Left renal cortex interstitium (tissue), 4 donors: Measurements from ENCODE around the gene ANGPTL7. TPM values are rescaled to one million over a fixed set of nuclear protein-coding genes. Genes with fewer than 3 reads are reported as not detected.
"Not testable (repeated sequence)": the region's sequence is repeated elsewhere in the genome, so short reads cannot be mapped to it uniquely, and the experiment has no call there.

Experiments used
- DNase-seq, 4 donors: peaks; one replicate each; pipeline ENCODE4 v3.0.0-alpha.2; 2013; ENCODE audit warnings: low read depth in 4 of 4, low spot score in 2 of 4, missing footprints in 1 of 4
- polyA plus RNA-seq, 4 donors: library from polyadenylated mRNA; unstranded; fragments of 120-200 nt; gene quantifications; one replicate each; pipeline ENCODE4 v1.2.1, GENCODE V29; 2013; ENCODE audit not compliant: insufficient read length in 4 of 4

The ANGPTL7 gene, protein sequence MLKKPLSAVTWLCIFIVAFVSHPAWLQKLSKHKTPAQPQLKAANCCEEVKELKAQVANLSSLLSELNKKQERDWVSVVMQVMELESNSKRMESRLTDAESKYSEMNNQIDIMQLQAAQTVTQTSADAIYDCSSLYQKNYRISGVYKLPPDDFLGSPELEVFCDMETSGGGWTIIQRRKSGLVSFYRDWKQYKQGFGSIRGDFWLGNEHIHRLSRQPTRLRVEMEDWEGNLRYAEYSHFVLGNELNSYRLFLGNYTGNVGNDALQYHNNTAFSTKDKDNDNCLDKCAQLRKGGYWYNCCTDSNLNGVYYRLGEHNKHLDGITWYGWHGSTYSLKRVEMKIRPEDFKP
- polyA plus RNA-seq: under 1 TPM in 2 of 4 donors, not detected in 2; 0.06 to 0.14 TPM

DNA sequence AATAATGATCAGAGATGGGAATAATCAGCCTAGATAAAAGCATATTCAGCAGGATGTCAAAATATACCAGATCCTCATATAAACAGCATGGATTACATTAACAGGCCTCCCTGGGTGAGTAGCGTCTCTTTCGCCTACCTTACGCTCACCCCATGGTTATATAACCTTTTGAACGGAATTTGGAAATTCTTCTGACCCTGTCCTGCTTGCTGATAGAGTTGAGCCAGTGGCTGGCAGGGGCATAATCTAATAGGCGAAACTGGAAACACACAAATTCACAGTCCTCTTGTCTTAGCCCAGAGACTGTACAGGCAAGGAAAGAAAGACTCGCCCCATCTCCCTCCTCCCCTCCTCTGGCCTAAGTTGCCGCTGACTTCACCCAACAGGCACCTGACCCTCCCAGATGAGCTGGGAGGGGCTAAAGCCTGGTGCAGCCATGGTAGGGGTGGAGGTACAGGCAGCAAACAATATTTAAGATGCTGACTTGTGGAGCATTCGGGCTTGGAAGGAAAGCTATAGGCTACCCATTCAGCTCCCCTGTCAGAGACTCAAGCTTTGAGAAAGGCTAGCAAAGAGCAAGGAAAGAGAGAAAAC lies at the start of gene ANGPTL7:
TSS of gene ANGPTL7 (plus strand) at position 498 of the 594 bp plus-strand sequence. CDS start 225 bp downstream, outside the sequence.
- no peak for DNase-seq

DNA sequence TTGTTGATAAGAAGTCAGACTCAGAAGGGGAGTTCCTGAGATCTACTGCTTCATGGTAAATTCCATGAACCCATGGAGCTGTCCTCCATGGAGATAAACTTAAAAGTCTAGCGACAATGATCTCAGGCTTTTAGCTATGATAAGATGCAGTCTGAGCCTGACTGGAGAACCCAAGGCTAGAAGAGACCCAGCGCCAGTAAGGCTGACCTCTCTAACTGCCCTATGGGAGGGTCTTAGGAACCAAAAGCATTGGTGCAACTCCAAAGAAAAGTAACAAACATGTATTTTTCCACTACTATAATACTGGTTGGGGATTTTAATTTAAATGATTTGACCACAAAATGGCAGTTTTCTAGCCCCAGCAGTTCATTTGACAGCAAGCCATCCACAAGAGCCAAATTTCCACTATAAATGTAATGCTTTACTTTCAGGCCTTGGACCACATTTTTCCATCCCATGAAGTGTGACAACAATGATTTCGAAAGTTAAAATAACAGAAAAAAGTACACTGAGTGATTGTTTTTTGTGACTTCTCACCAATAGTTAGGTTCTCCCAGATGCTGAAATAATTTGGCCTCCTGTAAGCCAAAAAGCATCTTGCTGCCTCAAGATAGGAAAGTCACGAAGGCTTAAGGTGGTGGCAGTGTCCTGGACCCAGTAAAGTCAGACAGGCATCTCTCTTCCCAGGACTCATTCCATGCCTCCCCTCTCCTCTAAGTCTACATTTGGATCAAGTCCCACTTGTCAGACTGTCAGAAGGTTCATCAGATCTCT lies 46.4 kb upstream of the ANGPTL7 start:
- no peak for DNase-seq

GRCh38 chr1:11143401-11143800 lies 45.8 kb upstream of the ANGPTL7 start:
- DNase-seq: no peak

DNA sequence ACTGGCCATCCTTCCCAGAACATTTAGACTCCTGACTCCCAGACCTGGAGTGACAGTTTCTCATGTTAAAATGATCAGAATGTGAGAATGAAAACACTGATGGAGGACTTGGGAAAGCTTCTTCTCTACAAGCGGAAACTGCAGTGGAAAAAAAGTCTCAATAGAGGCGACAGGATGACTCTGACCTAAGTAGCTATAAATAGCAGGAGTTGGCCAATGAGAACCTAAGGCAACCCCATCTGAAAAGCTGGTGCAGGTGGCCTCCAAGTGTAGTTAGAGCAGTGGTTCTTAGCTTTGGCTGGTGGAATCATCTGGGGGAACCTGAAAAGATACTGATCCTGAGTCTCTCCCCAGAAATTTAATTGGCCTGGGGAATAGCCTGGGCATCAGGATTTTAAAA lies 45.2 kb upstream of the ANGPTL7 start:
- DNase-seq: no peak

DNA sequence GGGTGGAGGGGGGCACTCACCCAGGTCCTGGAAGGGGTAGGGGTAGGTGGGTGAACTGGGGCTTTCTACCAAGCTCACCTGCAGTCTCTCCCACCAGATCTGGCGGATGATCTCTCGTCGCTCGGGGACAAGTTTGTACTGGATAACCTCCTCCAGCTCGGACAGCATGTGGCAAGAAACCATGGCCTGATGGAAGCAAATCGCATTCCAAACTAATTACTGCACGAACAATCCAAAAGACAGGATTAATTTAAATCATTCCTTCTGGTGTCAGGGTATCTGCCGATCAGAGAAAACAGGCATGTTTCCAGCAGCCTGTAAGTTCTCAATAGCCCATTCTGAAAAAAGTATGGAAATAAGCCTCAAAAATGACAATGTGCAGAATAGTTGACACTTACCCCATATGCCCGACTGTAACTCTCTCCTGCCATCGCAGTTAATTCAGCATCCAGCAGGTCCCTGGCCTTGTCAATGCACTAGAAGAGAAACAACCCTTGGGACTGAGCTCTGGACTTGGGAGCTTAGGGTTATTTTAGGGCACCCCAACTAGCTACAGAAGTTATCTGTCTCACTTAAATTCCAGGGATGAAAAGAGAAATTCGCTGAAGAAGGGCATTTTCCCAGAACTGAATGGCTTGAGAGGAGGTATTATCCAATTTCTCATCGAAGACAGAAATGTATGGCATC lies 44.4 kb upstream of the ANGPTL7 start:
- no peak for DNase-seq

GRCh38 chr1:11145741-11146140 lies 43.4 kb upstream of the ANGPTL7 start:
- no peak for DNase-seq

DNA sequence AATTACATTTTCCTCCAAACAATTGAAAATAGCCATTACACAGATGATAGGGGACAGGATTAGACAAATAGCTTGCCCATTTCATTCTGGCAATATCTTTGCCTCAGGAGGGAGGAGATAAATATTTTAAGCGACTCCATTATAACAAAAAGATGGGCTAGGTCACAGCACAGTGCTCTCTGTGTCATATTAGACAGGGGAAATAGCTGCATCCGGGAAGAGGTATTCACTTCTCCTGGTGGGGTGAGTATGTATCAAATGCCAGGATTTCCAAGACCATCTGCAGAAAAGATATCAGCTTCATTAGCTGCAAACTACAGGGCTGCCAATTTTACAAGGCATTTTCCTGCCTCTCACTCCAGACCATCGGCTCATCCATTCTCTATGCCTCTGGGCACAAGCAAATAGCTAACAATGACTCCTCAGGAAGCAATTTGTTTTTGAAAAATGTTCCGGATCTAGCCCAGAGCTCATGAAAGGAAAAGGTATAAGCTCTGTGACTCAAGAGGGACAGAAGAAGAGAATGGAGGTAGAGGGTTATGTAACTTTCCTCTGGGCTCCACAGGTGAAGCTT lies 41.9 kb upstream of the ANGPTL7 start:
- no peak for DNase-seq

- DNase-seq: peak in 1 of 4 donors; percentile 65
These were observed 38.8 kb upstream of the ANGPTL7 start for GRCh38 chr1:11150326-11150725.

DNA sequence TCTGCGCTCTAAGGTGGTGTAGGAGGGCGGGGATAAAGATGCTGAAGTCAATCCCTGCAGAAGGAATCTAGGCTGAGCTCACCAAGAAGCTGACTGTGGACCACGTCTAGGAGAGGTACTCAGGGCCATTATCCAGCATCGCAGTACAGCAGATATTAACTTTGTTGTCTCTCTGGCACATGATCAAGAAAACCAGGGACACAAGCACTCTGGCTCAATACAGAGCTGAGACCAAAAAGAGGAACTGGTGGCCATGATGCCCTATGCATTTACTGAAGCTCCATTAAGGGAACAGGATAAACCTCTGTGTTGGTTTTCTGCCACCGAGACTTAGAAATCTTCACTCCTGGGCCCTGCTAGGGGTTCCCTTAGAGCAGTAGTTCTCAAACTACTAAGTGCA lies 38.0 kb upstream of the ANGPTL7 start:
- no peak for DNase-seq

DNA sequence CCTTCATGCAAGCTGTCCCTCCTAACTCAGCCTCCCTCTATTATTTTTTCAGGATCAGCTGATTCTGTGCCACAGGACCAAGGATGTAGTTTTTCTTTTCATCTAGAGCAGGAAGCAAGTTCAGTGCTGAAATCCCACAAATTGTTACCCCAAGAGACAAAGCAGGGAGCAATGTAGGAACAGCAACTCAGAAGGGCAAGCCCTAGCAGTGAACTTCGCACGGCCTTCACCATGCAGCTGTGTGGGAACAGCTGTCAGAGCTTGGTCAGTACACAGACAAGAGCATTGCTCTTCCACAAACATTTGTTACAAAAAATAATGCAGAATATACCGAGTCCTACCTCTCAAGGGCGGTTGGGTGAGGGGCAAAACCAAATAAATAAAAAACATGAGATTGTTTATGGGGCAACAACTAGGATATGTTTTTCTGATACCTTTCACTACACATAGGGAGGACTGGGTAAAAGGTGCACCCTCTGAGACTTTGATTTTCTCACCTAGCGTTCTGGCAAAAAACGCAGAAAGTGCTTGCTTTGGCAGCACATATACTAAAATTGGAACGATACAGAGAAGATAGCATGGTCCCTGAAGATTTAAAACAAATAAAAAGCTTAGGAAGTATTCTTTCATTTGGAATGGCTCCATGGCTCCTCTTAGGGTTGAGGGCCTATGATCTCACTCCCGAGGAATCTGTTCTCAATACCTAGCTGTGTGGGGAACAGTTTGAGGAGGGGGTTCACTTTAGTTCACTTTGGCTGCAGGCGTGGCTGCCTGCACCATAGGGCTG lies 37.1 kb upstream of the ANGPTL7 start:
- no peak for DNase-seq

DNA sequence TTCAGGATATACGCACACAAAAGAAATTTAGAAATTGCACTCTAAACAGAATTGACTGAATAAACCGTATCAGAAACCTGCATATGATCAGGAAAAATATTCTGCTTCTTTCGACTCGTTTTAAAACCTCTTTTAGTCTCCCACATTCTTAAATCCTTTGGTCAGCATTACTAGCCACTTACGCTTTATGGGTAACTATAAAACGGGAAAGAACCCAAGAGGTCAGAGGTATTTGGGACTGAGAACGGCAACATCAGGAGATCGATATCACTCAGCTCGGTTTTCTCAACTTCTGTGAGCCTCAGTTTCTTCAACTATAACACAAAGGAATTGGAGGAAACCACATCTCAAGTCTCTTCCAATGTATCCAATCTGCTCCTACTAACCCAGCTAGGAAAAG lies 36.4 kb upstream of the ANGPTL7 start:
- no peak for DNase-seq

DNA sequence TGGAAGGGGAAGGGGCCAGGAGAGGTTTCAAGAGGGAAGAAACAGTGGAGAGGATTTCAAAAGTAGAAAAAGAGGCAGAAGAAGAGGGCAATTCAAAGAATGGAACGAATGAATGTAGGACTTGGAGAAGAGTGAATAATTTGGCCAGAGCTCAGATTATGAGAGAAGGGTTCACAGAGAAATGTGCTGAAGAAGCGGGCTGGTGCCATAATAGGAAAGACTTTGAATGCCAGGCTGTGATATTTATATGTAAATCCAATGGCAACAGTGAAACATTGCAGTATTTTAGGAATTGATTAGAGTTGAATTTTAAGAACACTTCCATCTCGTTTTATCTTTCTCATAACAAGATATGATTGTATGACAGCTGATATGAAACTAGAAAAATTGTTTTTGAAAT lies 36.0 kb upstream of the ANGPTL7 start:
- no peak for DNase-seq

- no peak for DNase-seq
These were observed 32.7 kb upstream of the ANGPTL7 start for GRCh38 chr1:11156441-11156840.

DNA sequence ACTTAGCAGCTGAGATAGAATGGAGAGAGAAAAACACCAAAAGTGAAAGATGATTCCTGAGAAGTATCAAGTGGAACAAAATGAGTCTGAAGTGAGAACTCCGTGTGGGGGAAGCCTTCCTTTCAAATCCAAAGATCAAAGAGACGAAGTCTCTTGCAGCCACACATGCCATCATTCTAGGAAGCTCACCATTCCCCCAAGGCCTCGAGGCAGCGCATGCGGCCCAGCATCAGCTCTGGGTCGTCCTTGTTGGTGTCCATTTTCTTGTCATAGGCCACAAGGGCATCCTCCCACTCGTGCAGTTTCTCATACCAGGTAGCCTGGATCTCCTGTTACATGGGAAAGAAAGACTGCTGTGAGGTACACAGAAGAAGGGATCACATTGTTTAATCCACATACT lies 32.2 kb upstream of the ANGPTL7 start:
- no peak for DNase-seq

DNA sequence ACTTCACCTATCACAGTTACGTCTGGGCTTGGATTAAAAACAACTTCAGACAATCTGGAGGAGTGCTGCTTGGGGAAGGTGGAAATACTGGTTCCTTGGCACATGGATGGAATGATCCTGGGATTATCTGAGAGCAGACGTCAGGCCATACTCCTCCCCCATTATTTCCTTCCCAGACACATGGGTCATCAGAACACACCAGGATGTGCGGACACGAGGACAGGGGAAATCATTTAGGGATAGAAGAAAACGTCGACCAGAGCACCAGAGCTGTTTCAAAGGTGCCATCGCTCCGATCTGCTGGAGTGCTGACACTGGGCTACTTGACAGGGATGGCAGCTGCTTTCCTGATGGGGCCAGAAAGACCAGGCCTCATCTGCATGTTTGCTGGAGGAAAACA lies 31.8 kb upstream of the ANGPTL7 start:
- DNase-seq: no peak

GRCh38 chr1:11157867-11158266 lies 31.3 kb upstream of the ANGPTL7 start:
- no peak for DNase-seq

- DNase-seq: no peak
These were observed 30.9 kb upstream of the ANGPTL7 start for GRCh38 chr1:11158291-11158690.

GRCh38 chr1:11158720-11159321 lies 30.3 kb upstream of the ANGPTL7 start:
- no peak for DNase-seq

GRCh38 chr1:11162752-11163151 lies 26.4 kb upstream of the ANGPTL7 start:
- DNase-seq: not testable (repeated sequence)
